GM23338 (cell line): Measurements from ENCODE around the gene SNX2. TPM values are rescaled to one million over a fixed set of nuclear protein-coding genes. Genes with fewer than 3 reads are reported as not detected.
A peak's percentile ranks its signal among the peaks of the same experiment; 100 is the strongest.

ENCODE experiments used
- ATAC-seq: fragments of 200-7000 bp; cut with Tn5 transposase; 3 replicates; pipeline ENCODE4 v1.9.1; 2020
- DNase-seq: peaks from one replicate; pipeline ENCODE4 v3.0.0-alpha.2; 2015; ENCODE audit warnings: low spot score
- H2AFZ ChIP-seq: fragments of 200-600 bp; sonication (generic); 2 replicates; pipeline ENCODE4 v1.8.0; 2016; ENCODE audit warnings: antibody characterized with exemption, mild to moderate bottlenecking, moderate library complexity
- H3F3A ChIP-seq: fragments of 200-600 bp; sonication (generic); replicated peaks from 2 replicates; pipeline ENCODE4 v1.8.0; 2017; ENCODE audit warnings: antibody characterized with exemption, mixed run types, low read depth
- H3K27ac ChIP-seq: fragments of 200-600 bp; sonication (generic); 2 replicates; pipeline ENCODE4 v1.6.1; 2016; ENCODE audit warnings: low read depth
- H3K27me3 ChIP-seq: fragments of 200-600 bp; sonication (generic); 2 replicates; pipeline ENCODE4 v1.8.0; 2016; ENCODE audit warnings: mild to moderate bottlenecking, mixed run types, moderate library complexity; ENCODE audit not compliant: insufficient read depth
- H3K36me3 ChIP-seq: fragments of 200-600 bp; sonication (generic); 2 replicates; pipeline ENCODE4 v1.8.0; 2016; ENCODE audit warnings: mild to moderate bottlenecking; ENCODE audit not compliant: insufficient read depth
- H3K4me1 ChIP-seq: fragments of 200-600 bp; sonication (generic); 2 replicates; pipeline ENCODE4 v1.8.0; 2016; ENCODE audit warnings: mild to moderate bottlenecking, moderate library complexity; ENCODE audit not compliant: insufficient read depth
- H3K4me2 ChIP-seq: fragments of 200-600 bp; sonication (generic); 2 replicates; pipeline ENCODE4 v1.7.1; 2017; ENCODE audit warnings: mixed run types
- H3K4me3 ChIP-seq: fragments of 200-600 bp; sonication (generic); 2 replicates; pipeline ENCODE4 v1.6.1; 2016; ENCODE audit warnings: mixed run types
- H3K79me2 ChIP-seq: fragments of 200-600 bp; sonication (generic); replicated peaks from 2 replicates; pipeline ENCODE4 v1.8.0; 2017; ENCODE audit warnings: mild to moderate bottlenecking; ENCODE audit not compliant: insufficient read depth
- H3K9me2 ChIP-seq: fragments of 200-600 bp; sonication (generic); 2 replicates; pipeline ENCODE4 v1.8.0; 2017; ENCODE audit not compliant: insufficient read depth
- H4K20me1 ChIP-seq: fragments of 200-600 bp; sonication (generic); replicated peaks from 2 replicates; pipeline ENCODE4 v1.8.0; 2017; ENCODE audit warnings: mild to moderate bottlenecking; ENCODE audit not compliant: insufficient read depth
- H3K27ac Mint-ChIP-seq: 2 replicates; pipeline ENCODE4 v1.8.0; 2020; ENCODE audit warnings: inconsistent platforms, mild to moderate bottlenecking, moderate library complexity, mixed read lengths
- H3K27me3 Mint-ChIP-seq: 3 replicates; pipeline ENCODE4 v1.8.0; 2022; ENCODE audit warnings: low read depth, mild to moderate bottlenecking, moderate library complexity, mixed read lengths, inconsistent platforms; ENCODE audit not compliant: insufficient read depth, poor library complexity
- H3K36me3 Mint-ChIP-seq: 3 replicates; pipeline ENCODE4 v1.8.0; 2021; ENCODE audit warnings: low read depth, mild to moderate bottlenecking, inconsistent platforms, moderate library complexity, mixed read lengths
- H3K4me1 Mint-ChIP-seq: 3 replicates; pipeline ENCODE4 v1.8.0; 2020; ENCODE audit warnings: mild to moderate bottlenecking, inconsistent platforms, mixed read lengths
- H3K4me3 Mint-ChIP-seq: 3 replicates; pipeline ENCODE4 v1.8.0; 2021; ENCODE audit warnings: moderate library complexity, mild to moderate bottlenecking, inconsistent platforms, mixed read lengths
- H3K9me3 Mint-ChIP-seq: 3 replicates; pipeline ENCODE4 v1.8.0; 2020; ENCODE audit warnings: moderate library complexity, mild to moderate bottlenecking, inconsistent platforms, mixed read lengths
- CREB1 ChIP-seq: fragments of 250-450 bp; sonication (Bioruptor Pico); IDR thresholded peaks from 2 replicates; pipeline ENCODE4 v1.5.0; 2020; ENCODE audit warnings: low read depth, mild to moderate bottlenecking, moderate library complexity
- CTCF ChIP-seq, 2 experiments: fragments of 200-600 bp in 1 of 2; sonication (generic) in 1 of 2; conservative IDR thresholded peaks; 2 replicates each; pipeline versions ENCODE4 v1.5.1 to v1.6.1; 2016 to 2017; ENCODE audit warnings: antibody characterized with exemption in 2 of 2, low read depth in 2 of 2, mild to moderate bottlenecking in 2 of 2, moderate library complexity in 1 of 2
- ETS1 ChIP-seq: IDR thresholded peaks from 2 replicates; pipeline ENCODE4 v1.6.1; 2016; ENCODE audit warnings: antibody characterized with exemption
- EZH2 ChIP-seq: fragments of 200-600 bp; sonication (generic); IDR thresholded peaks from one replicate; pipeline ENCODE4 v1.8.0; 2017; ENCODE audit warnings: antibody characterized with exemption, mild to moderate bottlenecking, low read depth; ENCODE audit not compliant: unreplicated experiment
- JUNB ChIP-seq: IDR thresholded peaks from one replicate; pipeline ENCODE4 v1.6.1; 2016; ENCODE audit warnings: antibody characterized with exemption; ENCODE audit not compliant: unreplicated experiment
- NANOG ChIP-seq: IDR thresholded peaks from 2 replicates; pipeline ENCODE4 v1.6.1; 2016; ENCODE audit warnings: antibody characterized with exemption, borderline replicate concordance
- POLR2AphosphoS5 ChIP-seq: IDR thresholded peaks from 2 replicates; pipeline ENCODE4 v1.6.1; 2016; ENCODE audit warnings: antibody characterized with exemption, low read depth
- ZNF114 ChIP-seq: fragments of 250-450 bp; sonication (Bioruptor Pico); IDR thresholded peaks from 2 replicates; pipeline ENCODE4 v1.5.0; 2020; ENCODE audit warnings: mild to moderate bottlenecking, moderate library complexity
- ZNF331 ChIP-seq: fragments of 250-450 bp; sonication (Bioruptor Pico); IDR thresholded peaks from 2 replicates; pipeline ENCODE4 v1.5.0; 2020; ENCODE audit warnings: low read depth, mild to moderate bottlenecking, moderate library complexity
- ZNF462 ChIP-seq: fragments of 250-450 bp; sonication (Bioruptor Pico); IDR thresholded peaks from 2 replicates; pipeline ENCODE4 v1.5.0; 2020; ENCODE audit warnings: mild to moderate bottlenecking, moderate library complexity
- polyA plus RNA-seq: library from polyadenylated mRNA; unstranded; fragments of >200 nt; fragmentation: Nextera tagmentation; extraction: Ambion mirVana; gene quantifications from 2 replicates; pipeline ENCODE4 v1.2.1, GENCODE V29; 2016
- total RNA-seq: library from RNA; depleted of rRNA; stranded (reverse); fragments of >200 nt; shearing (Covaris generic); gene quantifications from 2 replicates; pipeline ENCODE4 v1.2.3, GENCODE V29; 2014

SNX2 gene
- total and polyA plus RNA-seq, 2 experiments from 2014 or later: 50.8 to 67.8 TPM

DNA sequence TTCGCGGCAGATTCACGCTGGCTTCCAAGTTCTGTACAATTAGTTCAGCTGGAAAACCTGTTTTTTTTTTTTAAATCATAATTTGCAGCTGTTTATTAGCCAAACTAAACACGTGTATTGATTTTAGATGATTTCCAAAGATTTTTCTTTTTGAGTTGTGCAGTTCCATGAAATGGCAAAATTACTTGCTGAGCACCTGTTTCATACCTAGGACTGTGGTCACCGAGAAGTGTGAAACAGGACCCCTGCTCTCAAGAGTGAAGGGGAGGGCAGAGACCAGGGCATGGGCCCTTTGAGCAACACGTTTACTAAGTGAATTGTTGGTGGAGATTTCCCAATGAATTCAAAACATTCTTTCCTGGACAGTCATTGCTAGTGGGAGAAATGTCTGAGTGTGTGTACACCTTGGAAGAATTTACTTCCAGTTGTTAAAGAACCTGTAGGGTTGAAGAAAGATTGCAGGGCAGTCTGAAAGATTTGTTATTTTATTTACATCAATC lies 71.2 kb downstream of the SNX2 start:
- Histone ChIP-seq H3K79me2 (peaks cover 12% of the 10 kb centered on the region), H3K4me1 (peaks cover 26% of the 10 kb centered on the region), H3K9me2 (no peaks in the 10 kb centered on the region), H3K27me3 (peaks cover 21% of the 10 kb centered on the region), H3K4me3 (peak overlapping the region; percentile 64), H3K4me2 (peak overlapping the region; percentile 82), H3F3A (no peaks in the 10 kb centered on the region; the same call in 1 of the 2 replicates), H3K36me3 (no peaks in the 10 kb centered on the region), H4K20me1 (no peaks in the 10 kb centered on the region), H3K27ac (peak overlapping the region; percentile 21; the same call in 1 of the 2 replicates), H2AFZ (peak overlapping the region; percentile 80)
- Mint-ChIP-seq H3K27ac (no peak overlapping the region), H3K4me3 (peak overlapping the region; percentile 78), H3K27me3 (peaks cover 24% of the 10 kb centered on the region), H3K36me3 (no peaks in the 10 kb centered on the region; the same call in 2 of the 3 replicates), H3K9me3 (no peaks in the 10 kb centered on the region), H3K4me1 (peaks cover 29% of the 10 kb centered on the region)
- ATAC-seq (peak; percentile 12), DNase-seq (peak; percentile 23)
- TF ChIP-seq CTCF (conservative IDR thresholded peaks at IDR 0.05; ENCODE audit: low read depth in 2 of 2) (no peak), NANOG (no peak), JUNB (no peak), ZNF331 (CRISPR knock-in tag) (no peak), EZH2 (no peak)

DNA sequence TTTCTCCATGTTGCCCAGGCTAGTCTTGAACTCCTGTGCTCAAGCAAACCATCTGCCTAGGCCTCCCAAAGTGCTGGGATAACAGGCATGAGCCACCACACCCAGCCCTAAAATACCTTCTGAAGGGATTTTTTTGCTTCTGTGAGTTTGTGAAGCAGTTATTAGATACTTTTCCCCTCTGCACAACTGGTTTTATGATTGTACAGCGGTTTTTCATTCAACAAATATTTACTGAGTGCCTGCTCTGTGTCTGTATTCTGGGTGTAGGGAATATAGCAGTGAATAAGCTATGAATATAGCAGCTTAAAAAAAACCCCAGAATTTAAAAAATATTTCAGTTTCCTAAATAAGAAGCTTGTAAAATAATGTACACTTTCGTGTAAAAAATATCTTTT lies 72.8 kb downstream of the SNX2 start:
- peaks cover 29% of the 10 kb centered on the region for H3K4me1 Mint-ChIP-seq
- no peak overlapping the region for H3K27ac Mint-ChIP-seq

More for the DNA sequence above, 72.8 kb downstream of the SNX2 start:
- H3K36me3 Mint-ChIP-seq: no peaks in the 10 kb centered on the region
- peaks cover 15% of the 10 kb centered on the region for H3K79me2 ChIP-seq
- H3K27ac ChIP-seq: no peak overlapping the region
- no peak overlapping the region for H2AFZ ChIP-seq
- no peaks in the 10 kb centered on the region for H3K9me2 ChIP-seq
- no peaks in the 10 kb centered on the region; the same call in 1 of the 2 replicates for H3F3A ChIP-seq
- H3K4me2 ChIP-seq: no peak overlapping the region
- TF ChIP-seq NANOG: no peak
- TF ChIP-seq POLR2AphosphoS5: no peak
- no peak for TF ChIP-seq ZNF114 (CRISPR knock-in tag)
- TF ChIP-seq ZNF462: no peak
- no peak for TF ChIP-seq CREB1 (CRISPR knock-in tag)
- TF ChIP-seq ETS1: no peak
- TF ChIP-seq CTCF (conservative IDR thresholded peaks at IDR 0.05; ENCODE audit: low read depth in 2 of 2): no peak
- H3K9me3 Mint-ChIP-seq: no peaks in the 10 kb centered on the region
- H3K4me1 ChIP-seq: peaks cover 26% of the 10 kb centered on the region
- peaks cover 19% of the 10 kb centered on the region for H3K27me3 Mint-ChIP-seq
- DNase-seq (no peak), ATAC-seq (no peak)
- H4K20me1 ChIP-seq: no peaks in the 10 kb centered on the region
- no peak overlapping the region for H3K4me3 ChIP-seq
- H3K36me3 ChIP-seq: no peaks in the 10 kb centered on the region
- H3K27me3 ChIP-seq: peaks cover 21% of the 10 kb centered on the region
- no peak overlapping the region for H3K4me3 Mint-ChIP-seq
